ENCODE data around the gene LUZP1. TPM values are rescaled to one million over a fixed set of nuclear protein-coding genes. Genes with fewer than 3 reads are reported as not detected.

The LUZP1 gene
- total and polyA plus RNA-seq, 10 of the 15 experiments (the other 5 are each of a cell fraction or from before 2014, with no cell fraction given) = 11.3 to 28.2 (median 17.3) TPM

- Histone ChIP-seq H3K4me1 (ENCODE audit: control insufficient read depth, insufficient read depth, low read length) (no peaks in the 10 kb centered on the region; the same call in 1 of the 2 replicates), H4K20me1 (ENCODE audit: control insufficient read depth, insufficient read depth) (no peaks in the 10 kb centered on the region), H3K79me2 (ENCODE audit: control insufficient read depth, insufficient read depth, low read length) (no peaks in the 10 kb centered on the region), H3K27ac (ENCODE audit: control insufficient read depth, insufficient read depth) (no peak overlapping the region), H3K27me3 (replicated peaks in 1 of 2; ENCODE audit: control insufficient read depth in 2 of 2, insufficient read depth in 2 of 2, low read length in 1 of 2) (no peaks in the 10 kb centered on the region), H3K4me3 (no peak overlapping the region), H3K36me3 (ENCODE audit: control insufficient read depth in 2 of 2, insufficient read depth in 2 of 2, low read length in 1 of 2) (no peaks in the 10 kb centered on the region), H2AFZ (ENCODE audit: control insufficient read depth, low read depth, low read length) (no peak overlapping the region), H3K9me3 (replicated peaks; ENCODE audit: control insufficient read depth, insufficient read depth, low read length) (no peaks in the 10 kb centered on the region), H3K9ac (ENCODE audit: control insufficient read depth, insufficient read depth, low read length) (no peak overlapping the region), H3K4me2 (ENCODE audit: control insufficient read depth, insufficient read depth) (no peak overlapping the region)
- BruUV-seq (replicated peaks) = no TSS peak
- in situ Hi-C loops (cut with MboI) (loop anchor here (5.0 kb wide), 2 partner anchors 90 to 210 kb away; no protein-coding TSS in a partner anchor), intact Hi-C loops (cut with micrococcal nuclease; ENCODE audit: unreplicated experiment) (no loop called here)
- no peak for ATAC-seq
- ChIA-PET RAD21 (ENCODE audit: unreplicated experiment) (interaction anchor here (1.2 to 7.0 kb wide), 2 partner anchors 86 to 211 kb away, joined by 3 to 338 read pairs; no protein-coding TSS in a partner anchor), CTCF (interaction anchor here (0.6 to 22.0 kb wide), 6 partner anchors 29 to 1816 kb away, joined by 3 to 961 read pairs (median 3); partner anchors contain the start of gene LACTBL1), POLR2A (interaction anchor here (0.5 kb wide), 1 partner anchor 77 kb away, joined by 3 read pairs; no protein-coding TSS in a partner anchor), SMC1A (ENCODE audit: uncharacterized antibody, unreplicated experiment) (interaction anchor here (0.7 to 15.5 kb wide), 6 partner anchors 10 to 211 kb away, joined by 3 to 455 read pairs (median 57); no protein-coding TSS in a partner anchor)
- FAIRE-seq = no peak
- WGBS (ENCODE audit: insufficient coverage, insufficient replicate concordance, low lambda C conversion rate, missing lambda C conversion rate) = 6% methylated on average over 5 of the region's 5 CpGs
- no peak for DNase-seq (ENCODE audit: low read depth, low spot score)
- TF ChIP-seq RELB (IDR thresholded peaks at IDR 0.05; ENCODE audit: low read depth) (no peak), E4F1 (IDR thresholded peaks at IDR 0.05; ENCODE audit: borderline replicate concordance, partially characterized antibody) (no peak), BHLHE40 (IDR thresholded peaks at IDR 0.05; ENCODE audit: borderline replicate concordance in 1 of 2, low read depth in 2 of 2, low read length in 1 of 2) (no peak), ZNF622 (IDR thresholded peaks at IDR 0.05) (no peak), NR2F1 (conservative IDR thresholded peaks at IDR 0.05) (no peak), CBX3 (IDR thresholded peaks at IDR 0.05; ENCODE audit: borderline replicate concordance, low read depth) (no peak), POLR2AphosphoS5 (IDR thresholded peaks at IDR 0.05; ENCODE audit: low read length) (no peak), TBL1XR1 (IDR thresholded peaks at IDR 0.05; ENCODE audit: low read depth, low read length) (no peak), ZNF207 (IDR thresholded peaks at IDR 0.05; ENCODE audit: borderline replicate concordance) (no peak), MXI1 (IDR thresholded peaks at IDR 0.05; ENCODE audit: low read depth, low read length) (no peak), MYB (IDR thresholded peaks at IDR 0.05; ENCODE audit: borderline replicate concordance, low read depth, low read length) (no peak), ZNF592 (IDR thresholded peaks at IDR 0.05) (no peak), SKIL (IDR thresholded peaks at IDR 0.05; ENCODE audit: low read depth, poor library complexity, severe bottlenecking) (no peak)
Measured at GRCh38 chr1:23187637-23188036, 19.0 kb upstream of the LUZP1 start.

Data from GM12878 (cell line).